ENCODE results near the gene TLDC2.

- TF ChIP-seq EZH2phosphoT487 (IDR thresholded peaks at IDR 0.05; ENCODE audit: insufficient read depth, low read depth) = no peak
- TF ChIP-seq EZH2 (IDR thresholded peaks at IDR 0.05; ENCODE audit: insufficient read depth, poor library complexity, severe bottlenecking) = no peak
Observed at GRCh38 chr20:36859700-36860330, 16.1 kb upstream of the TLDC2 start.

All from GM23248 (cell line).